Activated CD8-positive, alpha-beta T cell treated with anti-CD3 and anti-CD28 coated beads for 36 hours (primary cell): ENCODE data around the gene PDE4B. TPM values are rescaled to one million over a fixed set of nuclear protein-coding genes. Genes with fewer than 3 reads are reported as not detected.

Source experiments
- ATAC-seq: fragments of 200-7000 bp; cut with Tn5 transposase; one replicate; pipeline ENCODE4 v1.10.0; 2021; ENCODE audit warnings: mild to moderate bottlenecking, moderate library complexity
- CTCF ChIA-PET: fragments of 350-600 bp; sonication (Branson Sonifier 250); formaldehyde crosslinking; loops from one replicate; lab custom pipeline; 2021; ENCODE audit warnings: antibody characterized with exemption; lab: Charles Lee
- POLR2A ChIA-PET: fragments of 350-600 bp; sonication (Branson Sonifier 250); formaldehyde crosslinking; loops from one replicate; lab custom pipeline; 2021; ENCODE audit warnings: antibody characterized with exemption; lab: Charles Lee
- DNase-seq: peaks from one replicate; pipeline ENCODE4 v3.0.0-alpha.2; 2020
- H3K27ac Mint-ChIP-seq: one replicate; pipeline ENCODE4 v1.8.0; 2021; ENCODE audit warnings: mild to moderate bottlenecking, mixed read lengths
- H3K27me3 Mint-ChIP-seq: one replicate; pipeline ENCODE4 v1.8.0; 2021; ENCODE audit warnings: mixed read lengths
- H3K36me3 Mint-ChIP-seq: one replicate; pipeline ENCODE4 v1.8.0; 2021; ENCODE audit warnings: low read depth, mixed read lengths
- H3K4me1 Mint-ChIP-seq: one replicate; pipeline ENCODE4 v1.8.0; 2021; ENCODE audit warnings: low read depth, mixed read lengths
- H3K4me3 Mint-ChIP-seq: one replicate; pipeline ENCODE4 v1.8.0; 2021; ENCODE audit warnings: mild to moderate bottlenecking, moderate library complexity, mixed read lengths
- H3K9me3 Mint-ChIP-seq: one replicate; pipeline ENCODE4 v1.8.0; 2021; ENCODE audit warnings: mixed read lengths
- CTCF ChIP-seq: fragments of 200-600 bp; IDR thresholded peaks from one replicate; pipeline ENCODE4 v1.8.0; 2022; ENCODE audit warnings: antibody characterized with exemption, mild to moderate bottlenecking
- intact Hi-C: fragments of 100-400 bp; cut with micrococcal nuclease; formaldehyde crosslinking; loops from one replicate; pipeline ENCODE4 v1.10.0; 2022
- total RNA-seq, 2 experiments: library from RNA; stranded (reverse); gene quantifications; one replicate each; pipeline ENCODE4 v1.2.3, GENCODE V29; 2021

The PDE4B gene
- total RNA-seq, 2 experiments from 2014 or later, result 32.4 to 33.1 TPM

- Mint-ChIP-seq H3K9me3 (peaks cover 2% of the 10 kb centered on the region), H3K27ac (peak overlapping the region; percentile 89), H3K27me3 (no peaks in the 10 kb centered on the region), H3K36me3 (no peaks in the 10 kb centered on the region), H3K4me1 (peaks cover 87% of the 10 kb centered on the region), H3K4me3 (peak overlapping the region; percentile 35)
- ATAC-seq (no peak), DNase-seq (no peak)
- intact Hi-C loops, result loop anchor here (1.0 to 10.0 kb wide), 2 partner anchors 8 to 652 kb away; no protein-coding TSS in a partner anchor
- CTCF ChIA-PET, result interaction anchor here (0.5 to 3.2 kb wide), 18 partner anchors 8 to 1264 kb away, joined by 3 to 19 read pairs (median 5); no protein-coding TSS in a partner anchor
- TF ChIP-seq CTCF, result no peak
- POLR2A ChIA-PET, result interaction anchor here (0.6 to 7.4 kb wide), 11 partner anchors 9 to 64 kb away, joined by 3 to 69 read pairs (median 3); no protein-coding TSS in a partner anchor
Measured at GRCh38 chr1:66282891-66283621, 490.4 kb downstream of the PDE4B start.

- no peaks in the 10 kb centered on the region for H3K27me3 Mint-ChIP-seq
- peaks cover 2% of the 10 kb centered on the region for H3K9me3 Mint-ChIP-seq
- peaks cover 87% of the 10 kb centered on the region for H3K4me1 Mint-ChIP-seq
- DNase-seq (peak; percentile 68), ATAC-seq (peak; percentile 57)
- peak overlapping the region; percentile 35 for H3K4me3 Mint-ChIP-seq
- TF ChIP-seq CTCF, result no peak
- no peaks in the 10 kb centered on the region for H3K36me3 Mint-ChIP-seq
- intact Hi-C loops, result loop anchor here (1.0 to 10.0 kb wide), 3 partner anchors 8 to 651 kb away; no protein-coding TSS in a partner anchor
- H3K27ac Mint-ChIP-seq, result peak overlapping the region; percentile 89
- ChIA-PET POLR2A (interaction anchor here (0.6 to 7.4 kb wide), 7 partner anchors 10 to 64 kb away, joined by 3 to 69 read pairs (median 4); no protein-coding TSS in a partner anchor), CTCF (interaction anchor here (0.9 to 3.2 kb wide), 7 partner anchors 36 to 162 kb away, joined by 3 to 19 read pairs (median 5); no protein-coding TSS in a partner anchor)
Measured at GRCh38 chr1:66283622-66284041, 490.9 kb downstream of the PDE4B start.

GRCh38 chr1:66284746-66285145 is 492.1 kb downstream of the PDE4B start:
- TF ChIP-seq CTCF, result no peak
- no peak overlapping the region for H3K27ac Mint-ChIP-seq
- CTCF ChIA-PET, result interaction anchor here (1.7 to 3.2 kb wide), 2 partner anchors 57 to 161 kb away, joined by 5 to 19 read pairs; no protein-coding TSS in a partner anchor
- DNase-seq, result no peak
- no peaks in the 10 kb centered on the region for H3K27me3 Mint-ChIP-seq
- H3K4me3 Mint-ChIP-seq, result no peak overlapping the region
- POLR2A ChIA-PET, result interaction anchor here (1.2 to 7.4 kb wide), 5 partner anchors 17 to 67 kb away, joined by 3 to 69 read pairs (median 4); no protein-coding TSS in a partner anchor
- H3K4me1 Mint-ChIP-seq, result peaks cover 86% of the 10 kb centered on the region
- no peaks in the 10 kb centered on the region for H3K36me3 Mint-ChIP-seq
- ATAC-seq, result no peak
- H3K9me3 Mint-ChIP-seq, result peaks cover 2% of the 10 kb centered on the region
- intact Hi-C loops, result loop anchor here (2.0 to 10.0 kb wide), 2 partner anchors 46 to 650 kb away; no protein-coding TSS in a partner anchor

- Mint-ChIP-seq H3K4me1 (peaks cover 87% of the 10 kb centered on the region), H3K9me3 (peaks cover 2% of the 10 kb centered on the region)
Measured at GRCh38 chr1:66285618-66286270, 493.0 kb downstream of the PDE4B start.

More at GRCh38 chr1:66285618-66286270, 493.0 kb downstream of the PDE4B start:
- Mint-ChIP-seq H3K36me3 (no peaks in the 10 kb centered on the region), H3K27me3 (no peaks in the 10 kb centered on the region), H3K27ac (peak overlapping the region; percentile 23), H3K4me3 (no peak overlapping the region)
- DNase-seq (no peak), ATAC-seq (no peak)
- ChIA-PET POLR2A (interaction anchor here (1.0 to 7.4 kb wide), 5 partner anchors 10 to 66 kb away, joined by 3 to 69 read pairs (median 5); no protein-coding TSS in a partner anchor), CTCF (interaction anchor here (0.8 to 4.5 kb wide), 4 partner anchors 15 to 160 kb away, joined by 3 to 26 read pairs (median 3); no protein-coding TSS in a partner anchor)
- intact Hi-C loops, result loop anchor here (2.0 to 10.0 kb wide), 2 partner anchors 45 to 649 kb away; no protein-coding TSS in a partner anchor
- no peak for TF ChIP-seq CTCF
